Ascending aorta (tissue), 2 donors: ENCODE data around the gene MMP3. TPM values are rescaled to one million over a fixed set of nuclear protein-coding genes. Genes with fewer than 3 reads are reported as not detected.

ENCODE experiments used
- DNase-seq, 2 donors: peaks; one replicate each; pipeline ENCODE4 v3.0.0-alpha.2; 2019; ENCODE audit warnings: low spot score in 2 of 2
- H3K27ac ChIP-seq, 2 donors: fragments of 200-600 bp; sonication (generic); one replicate each; pipeline ENCODE4 v1.5.1; 2016 to 2017; ENCODE audit warnings: mild to moderate bottlenecking in 1 of 2
- H3K27me3 ChIP-seq: fragments of 200-600 bp; sonication (generic); one replicate; pipeline ENCODE4 v1.5.1; 2017
- H3K36me3 ChIP-seq, 2 donors: fragments of 200-600 bp; sonication (generic); one replicate each; pipeline ENCODE4 v1.5.1; 2016
- H3K4me1 ChIP-seq, 2 donors: fragments of 200-600 bp; sonication (generic); one replicate each; pipeline ENCODE4 v1.5.1; 2016 to 2017; ENCODE audit warnings: mild to moderate bottlenecking in 1 of 2
- H3K4me3 ChIP-seq, 2 donors: fragments of 200-600 bp; sonication (generic); one replicate each; pipeline ENCODE4 v1.5.1; 2016 to 2017; ENCODE audit warnings: mild to moderate bottlenecking in 1 of 2
- H3K9me3 ChIP-seq, 2 donors: fragments of 200-600 bp; sonication (generic); one replicate each; pipeline ENCODE4 v1.5.1; 2016
- intact Hi-C: fragments of 100-400 bp; cut with DNase I; formaldehyde crosslinking; loops from one replicate; pipeline ENCODE4 v1.15.1; 2023
- total RNA-seq: library from RNA; depleted of rRNA; stranded (reverse); fragments of >200 nt; gene quantifications from one replicate; pipeline ENCODE4 v1.1.0, GENCODE V29; 2016
- TF ChIP-seq, protein P1 (sequence below), 3 experiments: fragments of 200-600 bp in 2 of 3; fragments of 450-650 bp in 1 of 3; sonication (generic) in 2 of 3; IDR thresholded peaks; one replicate each; pipeline ENCODE4 v1.5.1; 2016 to 2019; ENCODE audit warnings: antibody characterized with exemption in 3 of 3, mild to moderate bottlenecking in 1 of 3, moderate library complexity in 1 of 3

Gene MMP3
- total RNA-seq, 1 donor from 2014 or later: not detected

DNA sequence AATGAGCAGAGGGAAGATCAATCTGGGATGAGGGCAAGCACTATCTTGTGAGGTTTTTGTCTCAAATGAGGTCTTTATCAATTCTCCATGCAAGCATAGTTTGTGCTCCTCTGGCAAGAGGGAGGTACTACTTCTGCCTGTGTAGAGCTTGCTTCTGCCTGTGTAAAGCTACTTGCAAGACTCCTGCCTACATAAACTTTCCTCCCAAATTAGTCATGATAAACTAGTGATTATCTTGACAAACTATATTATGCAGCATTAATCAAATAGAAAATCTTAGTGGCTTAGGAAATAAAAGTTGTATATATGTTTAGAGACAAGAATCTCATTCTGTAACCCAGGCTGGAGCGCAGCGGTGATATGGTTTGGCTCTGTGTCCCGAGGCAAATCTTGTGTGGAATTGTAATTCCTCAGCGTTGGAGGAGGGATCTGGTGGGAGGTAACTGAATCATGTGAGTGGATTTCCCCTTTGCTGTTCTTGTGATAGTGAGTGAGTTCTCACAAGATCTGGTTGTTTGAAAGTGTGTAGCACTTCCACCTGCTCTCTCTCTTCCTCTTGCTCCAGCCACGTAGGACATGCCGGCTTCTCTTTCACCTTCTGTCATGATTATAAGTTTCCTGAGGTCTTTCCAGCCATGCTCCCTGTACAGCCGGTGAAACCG is 54.9 kb downstream of the MMP3 start:
- no peak for DNase-seq
- intact Hi-C loops: no loop called here
- TF ChIP-seq, protein P1, sequence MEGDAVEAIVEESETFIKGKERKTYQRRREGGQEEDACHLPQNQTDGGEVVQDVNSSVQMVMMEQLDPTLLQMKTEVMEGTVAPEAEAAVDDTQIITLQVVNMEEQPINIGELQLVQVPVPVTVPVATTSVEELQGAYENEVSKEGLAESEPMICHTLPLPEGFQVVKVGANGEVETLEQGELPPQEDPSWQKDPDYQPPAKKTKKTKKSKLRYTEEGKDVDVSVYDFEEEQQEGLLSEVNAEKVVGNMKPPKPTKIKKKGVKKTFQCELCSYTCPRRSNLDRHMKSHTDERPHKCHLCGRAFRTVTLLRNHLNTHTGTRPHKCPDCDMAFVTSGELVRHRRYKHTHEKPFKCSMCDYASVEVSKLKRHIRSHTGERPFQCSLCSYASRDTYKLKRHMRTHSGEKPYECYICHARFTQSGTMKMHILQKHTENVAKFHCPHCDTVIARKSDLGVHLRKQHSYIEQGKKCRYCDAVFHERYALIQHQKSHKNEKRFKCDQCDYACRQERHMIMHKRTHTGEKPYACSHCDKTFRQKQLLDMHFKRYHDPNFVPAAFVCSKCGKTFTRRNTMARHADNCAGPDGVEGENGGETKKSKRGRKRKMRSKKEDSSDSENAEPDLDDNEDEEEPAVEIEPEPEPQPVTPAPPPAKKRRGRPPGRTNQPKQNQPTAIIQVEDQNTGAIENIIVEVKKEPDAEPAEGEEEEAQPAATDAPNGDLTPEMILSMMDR (IDR thresholded peaks at IDR 0.05): no peak
- H3K4me3 ChIP-seq: no peak overlapping the region
- H3K27me3 ChIP-seq: no peaks in the 10 kb centered on the region
- no peaks in the 10 kb centered on the region for H3K4me1 ChIP-seq
- H3K36me3 ChIP-seq: no peaks in the 10 kb centered on the region
- H3K9me3 ChIP-seq: no peaks in the 10 kb centered on the region
- H3K27ac ChIP-seq: no peak overlapping the region

Other genes with a start within 250 kb of the MMP3 start
- gene MMP20, start 218.3 kb downstream of the MMP3 start, total RNA-seq: not detected
- not detected for gene MMP27, start 137.8 kb downstream of the MMP3 start, total RNA-seq
- not detected for gene MMP8, start 118.7 kb downstream of the MMP3 start, total RNA-seq
- gene MMP10, start 63.0 kb downstream of the MMP3 start, total RNA-seq: not detected
- gene MMP1, start 45.4 kb downstream of the MMP3 start, total RNA-seq: not detected
- not detected for gene MMP12, start 31.4 kb upstream of the MMP3 start, total RNA-seq
- not detected for gene MMP13, start 112.1 kb upstream of the MMP3 start, total RNA-seq
- gene DCUN1D5, start 248.6 kb upstream of the MMP3 start, total RNA-seq: 337 TPM